DMS79 (cell line): ENCODE measurements around the gene AP1M2.
"Not testable (repeated sequence)": the region's sequence is repeated elsewhere in the genome, so short reads cannot be mapped to it uniquely, and the experiment has no call there.

ENCODE experiments used
- DNase-seq: peaks from one replicate; lab custom pipeline; 2025; lab: John Stamatoyannopoulos, UW

Gene AP1M2

GRCh38 chr19:10565028-10565566 is 22.0 kb downstream of the AP1M2 start:
- no peak for DNase-seq

- DNase-seq = no peak
Observed at GRCh38 chr19:10562609-10563008, 24.5 kb downstream of the AP1M2 start.

GRCh38 chr19:10560154-10560553 is 27.0 kb downstream of the AP1M2 start:
- DNase-seq = no peak

DNA sequence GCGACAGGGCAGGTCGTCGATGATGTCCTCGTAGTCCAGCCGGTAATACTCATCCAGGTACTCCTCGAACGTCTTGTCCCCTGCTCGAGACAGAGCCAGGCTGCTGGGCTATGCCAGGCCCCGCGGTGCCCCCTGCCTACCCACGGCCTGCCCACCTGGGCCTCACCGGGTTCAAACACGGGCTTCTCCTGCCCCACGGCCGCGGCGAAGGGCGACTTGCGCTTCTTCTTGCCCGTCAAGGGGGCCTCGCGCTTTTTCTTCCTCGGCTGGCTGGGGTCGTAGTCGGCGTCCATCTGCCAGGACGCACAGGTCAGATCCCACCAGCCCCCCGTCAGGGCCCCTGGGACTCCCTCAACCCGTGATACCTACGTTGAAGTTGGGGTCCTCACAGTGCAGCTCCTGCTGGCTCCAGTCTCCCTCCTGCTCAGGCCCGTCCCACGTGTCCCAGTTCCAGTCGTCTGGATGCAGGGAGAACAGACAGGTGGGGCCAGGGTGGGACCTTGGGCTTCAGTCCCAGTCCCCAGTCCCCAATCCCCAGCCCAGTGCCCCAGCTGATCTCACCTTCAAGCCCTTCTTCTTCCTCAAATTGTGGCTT is 29.4 kb downstream of the AP1M2 start:
- no peak for DNase-seq

- DNase-seq = no peak
Observed at GRCh38 chr19:10555610-10555973, 31.5 kb downstream of the AP1M2 start.

- no peak for DNase-seq
Observed at GRCh38 chr19:10554760-10555609, 32.1 kb downstream of the AP1M2 start.

DNA sequence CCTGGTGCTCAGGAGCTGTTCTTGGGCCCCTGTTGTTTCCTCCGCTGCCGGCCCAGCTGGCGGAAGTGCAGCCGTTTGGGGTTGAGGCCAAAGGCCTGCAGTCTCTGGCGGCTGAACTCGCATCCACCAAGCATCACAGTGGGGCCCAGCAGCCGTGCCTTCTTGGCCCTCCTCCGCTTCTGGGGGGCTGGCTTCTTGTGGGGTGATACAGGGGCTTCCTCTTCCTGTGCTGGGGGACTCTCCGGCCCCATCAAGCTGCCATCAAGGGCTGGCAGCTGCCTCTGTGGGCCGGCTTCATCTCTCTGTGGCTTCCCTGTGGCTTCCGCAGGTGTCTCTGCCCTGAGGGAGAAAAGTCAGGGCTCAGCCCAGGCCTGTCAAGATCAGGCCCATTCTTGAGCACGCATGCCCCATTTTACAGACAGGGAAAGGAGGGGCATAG is 33.1 kb downstream of the AP1M2 start:
- DNase-seq = no peak

DNA sequence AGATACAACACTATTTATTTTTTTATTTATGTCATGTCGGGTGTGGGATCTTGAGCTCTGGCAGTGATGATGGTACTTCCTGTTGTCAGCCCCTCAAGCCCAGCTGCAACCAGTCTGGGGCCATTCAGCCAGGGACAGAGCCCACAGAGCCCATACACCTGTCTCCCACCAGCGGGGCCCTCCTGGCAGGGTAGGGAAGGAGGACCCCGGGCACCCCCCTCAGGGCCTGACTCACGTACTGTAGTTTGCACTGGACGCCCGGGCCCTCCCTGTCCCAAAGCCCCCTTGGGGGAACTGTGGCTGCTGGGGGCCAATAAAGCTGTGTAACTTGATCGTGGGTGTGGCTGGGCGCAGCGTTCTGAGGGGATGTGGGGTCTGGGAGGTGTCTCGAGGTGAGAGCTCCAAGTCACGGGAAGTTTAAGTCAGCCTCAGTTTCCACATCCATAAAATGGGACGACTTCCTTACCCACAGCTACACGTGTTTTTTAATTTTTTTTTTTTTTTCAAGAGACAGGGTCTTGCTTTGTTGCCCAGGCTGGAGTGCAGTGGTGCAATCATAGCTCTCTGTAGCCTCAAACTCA is 33.9 kb downstream of the AP1M2 start:
- no peak for DNase-seq

DNA sequence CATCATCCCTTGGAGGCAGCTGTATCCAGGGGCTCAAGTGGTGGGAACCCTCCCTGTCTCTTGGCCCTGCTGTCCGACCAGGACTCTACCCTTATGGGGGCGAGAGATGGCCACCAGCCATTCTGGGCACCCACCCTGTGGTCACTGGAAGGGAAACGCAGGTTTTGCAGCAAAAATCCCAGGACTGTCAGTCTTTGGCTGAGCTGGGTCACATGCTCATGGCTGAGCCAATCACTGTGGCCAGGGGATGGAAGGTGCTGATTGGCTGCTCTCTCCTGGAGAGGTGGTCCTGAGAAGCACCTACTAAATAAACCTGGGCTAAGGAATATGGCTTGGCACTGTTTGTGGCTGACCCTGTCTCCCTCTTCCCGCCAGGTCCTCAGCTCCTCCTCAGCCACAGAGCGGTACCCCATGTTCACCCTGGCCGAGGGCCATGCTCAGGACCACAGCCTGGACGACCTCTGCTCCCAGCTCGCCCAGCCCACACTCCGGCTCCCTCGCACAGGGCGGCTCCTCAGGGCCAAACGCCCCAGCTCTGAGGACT is 34.5 kb downstream of the AP1M2 start:
- DNase-seq = no peak

- no peak for DNase-seq
Observed at GRCh38 chr19:10551698-10552301, 35.3 kb downstream of the AP1M2 start.

- not testable (repeated sequence) for DNase-seq
Observed at GRCh38 chr19:10551006-10551405, 36.1 kb downstream of the AP1M2 start.

- no peak for DNase-seq
Observed at GRCh38 chr19:10550336-10550735, 36.8 kb downstream of the AP1M2 start.

GRCh38 chr19:10549733-10550132 is 37.4 kb downstream of the AP1M2 start:
- no peak for DNase-seq

DNA sequence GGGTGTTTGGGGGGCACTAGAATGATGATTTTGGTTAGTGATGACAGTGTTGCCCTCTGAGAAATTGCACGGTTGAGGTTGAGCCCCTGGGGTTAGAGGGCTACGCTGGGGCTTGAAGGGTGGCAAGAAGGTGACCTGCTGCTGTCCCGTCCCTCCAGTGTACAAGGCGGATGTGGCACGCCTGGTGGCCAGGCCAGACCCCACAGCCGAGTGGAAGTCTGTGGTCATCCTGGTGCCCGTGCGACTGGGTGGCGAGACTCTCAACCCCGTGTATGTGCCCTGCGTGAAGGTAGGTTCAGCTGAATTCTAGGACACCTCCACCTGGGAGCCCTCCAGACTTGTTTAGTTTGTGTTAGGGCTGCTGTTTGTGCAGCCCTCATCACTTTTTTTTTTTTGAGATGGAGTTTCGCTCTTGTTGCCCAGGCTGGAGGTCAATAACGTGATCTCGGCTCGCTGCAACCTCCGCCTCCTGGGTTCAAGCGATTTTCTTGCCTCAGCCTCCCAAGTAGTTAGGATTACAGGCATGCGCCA is 38.3 kb downstream of the AP1M2 start:
- DNase-seq = no peak

- no peak for DNase-seq
Observed at GRCh38 chr19:10546817-10547216, 40.3 kb downstream of the AP1M2 start.

- no peak for DNase-seq
Observed at GRCh38 chr19:10544753-10545251, 42.3 kb downstream of the AP1M2 start.

GRCh38 chr19:10544242-10544752 is 42.8 kb downstream of the AP1M2 start:
- DNase-seq = no peak

GRCh38 chr19:10543420-10544241 is 43.5 kb downstream of the AP1M2 start, which contains the start of gene ATG4D:
ATG4D (plus strand) TSS chr19:10543904; CDS start chr19:10544091, 187 bp downstream.
- peak; percentile 95 for DNase-seq

GRCh38 chr19:10543059-10543419 is 44.1 kb downstream of the AP1M2 start:
- DNase-seq = no peak

DNA sequence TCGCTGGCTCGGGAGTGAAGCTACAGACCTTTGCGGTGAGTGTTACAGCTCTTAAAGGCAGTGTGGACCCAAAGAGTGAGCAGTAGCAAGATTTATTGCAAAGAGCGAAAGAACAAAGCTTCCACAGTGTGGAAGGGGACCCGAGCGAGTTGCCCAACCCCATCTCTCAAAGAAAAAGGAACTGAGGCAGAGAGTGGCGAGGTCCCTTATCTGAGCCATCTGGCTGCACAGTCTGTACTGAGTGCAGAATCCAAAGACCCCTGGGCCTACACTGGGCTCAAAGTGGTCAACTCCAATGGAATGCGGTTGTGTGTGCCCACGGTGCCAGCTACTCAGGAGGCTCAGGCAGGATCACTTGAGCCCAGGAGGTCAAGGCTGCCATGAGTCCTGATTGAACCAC is 48.1 kb downstream of the AP1M2 start:
- not testable (repeated sequence) for DNase-seq
